NB4 (cell line): Measurements from ENCODE around the gene ASXL2.

Experiments
- CTCF ChIP-seq: IDR thresholded peaks from one replicate; pipeline ENCODE4 v1.5.1; 2012; ENCODE audit warnings: low read depth, low read length
- MAX ChIP-seq: IDR thresholded peaks from 2 replicates; pipeline ENCODE4 v1.6.1; 2011; ENCODE audit warnings: low read depth, low read length
- POLR2A ChIP-seq: IDR thresholded peaks from 2 replicates; pipeline ENCODE4 v1.6.1; 2011; ENCODE audit warnings: mild to moderate bottlenecking; ENCODE audit not compliant: insufficient read length; ENCODE audit errors: extremely low read depth

GRCh38 chr2:25872134-25872533, 6.2 kb downstream of the ASXL2 start:
- TF ChIP-seq POLR2A = no peak
- TF ChIP-seq CTCF = no peak
- TF ChIP-seq MAX = no peak
